GM13977 (cell line): ENCODE measurements around the gene EIF2AK3.
A peak's percentile ranks its signal among the peaks of the same experiment; 100 is the strongest.

Source experiments
- DNase-seq: peaks from one replicate; pipeline ENCODE4 v3.0.0; 2012; ENCODE audit warnings: low spot score
- CTCF ChIP-seq: IDR thresholded peaks from 2 replicates; pipeline ENCODE4 v1.5.1; 2012; ENCODE audit warnings: mild to moderate bottlenecking, control low read depth; ENCODE audit not compliant: insufficient read depth; ENCODE audit errors: extremely low read depth, missing control alignments
- in situ Hi-C: fragments of 300-500 bp; cut with MboI; formaldehyde crosslinking; loops from one replicate; pipeline ENCODE4 v1.12.0; 2022; ENCODE audit warnings: low sequenced_read_pairs, low pct_unique_long_range_greater_than_20kb, mixed read lengths, inconsistent platforms; ENCODE audit not compliant: unreplicated experiment

The EIF2AK3 gene

GRCh38 chr2:88602022-88602421 lies 25.2 kb downstream of the EIF2AK3 start:
- in situ Hi-C loops: no loop called here
- TF ChIP-seq CTCF: no peak
- DNase-seq: no peak

- TF ChIP-seq CTCF: no peak
- no peak for DNase-seq
- in situ Hi-C loops: no loop called here
Measured at GRCh38 chr2:88601286-88601685, 26.0 kb downstream of the EIF2AK3 start.

- TF ChIP-seq CTCF: no peak
- in situ Hi-C loops: no loop called here
- DNase-seq: peak; percentile 76
Measured at GRCh38 chr2:88600038-88600465, 27.2 kb downstream of the EIF2AK3 start.

- TF ChIP-seq CTCF: no peak
- in situ Hi-C loops: no loop called here
- no peak for DNase-seq
Measured at GRCh38 chr2:88599527-88599926, 27.7 kb downstream of the EIF2AK3 start.

GRCh38 chr2:88597168-88597567 lies 30.1 kb downstream of the EIF2AK3 start:
- no peak for TF ChIP-seq CTCF
- no peak for DNase-seq
- in situ Hi-C loops: no loop called here

GRCh38 chr2:88596141-88596830 lies 31.0 kb downstream of the EIF2AK3 start:
- no peak for DNase-seq
- no peak for TF ChIP-seq CTCF
- in situ Hi-C loops: no loop called here
